Mesendoderm (in vitro differentiated cells): ENCODE data around the gene RSAD1.
A peak's percentile ranks its signal among the peaks of the same experiment; 100 is the strongest.

Source experiments
- DNase-seq: peaks from one replicate; pipeline ENCODE4 v3.0.0; 2013
- H2AK5ac ChIP-seq: 2 replicates; pipeline ENCODE4 v1.6.1; 2013; ENCODE audit warnings: low read length, inconsistent platforms
- H2BK120ac ChIP-seq: 2 replicates; pipeline ENCODE4 v1.6.1; 2013; ENCODE audit warnings: low read depth, mild to moderate bottlenecking, low read length, moderate library complexity, mixed read lengths
- H2BK15ac ChIP-seq: replicated peaks from 2 replicates; pipeline ENCODE4 v1.6.1; 2013; ENCODE audit warnings: low read depth, mild to moderate bottlenecking, moderate library complexity
- H2BK5ac ChIP-seq: 2 replicates; pipeline ENCODE4 v1.6.1; 2013; ENCODE audit warnings: low read length, inconsistent platforms
- H3K18ac ChIP-seq: 2 replicates; pipeline ENCODE4 v1.6.1; 2013; ENCODE audit warnings: mild to moderate bottlenecking, low read length, mixed read lengths
- H3K23ac ChIP-seq: one replicate; pipeline ENCODE4 v1.6.1; 2013; ENCODE audit warnings: low read length
- H3K27ac ChIP-seq: 2 replicates; pipeline ENCODE4 v1.5.1; 2013; ENCODE audit warnings: low read depth, mild to moderate bottlenecking, inconsistent platforms, low read length, moderate library complexity
- H3K27me3 ChIP-seq: 2 replicates; pipeline ENCODE4 v1.6.1; 2013; ENCODE audit warnings: low read length, control low read depth, mild to moderate bottlenecking, inconsistent platforms; ENCODE audit not compliant: insufficient read depth, poor library complexity
- H3K36me3 ChIP-seq: 2 replicates; pipeline ENCODE4 v1.6.1; 2013; ENCODE audit warnings: low read length, inconsistent platforms; ENCODE audit not compliant: control insufficient read depth, insufficient read depth
- H3K4ac ChIP-seq: one replicate; pipeline ENCODE4 v1.6.1; 2013; ENCODE audit warnings: low read depth, mild to moderate bottlenecking, low read length, moderate library complexity
- H3K4me1 ChIP-seq: 2 replicates; pipeline ENCODE4 v1.6.1; 2013; ENCODE audit warnings: low read depth, low read length, inconsistent platforms; ENCODE audit not compliant: control insufficient read depth
- H3K4me2 ChIP-seq: 2 replicates; pipeline ENCODE4 v1.6.1; 2013; ENCODE audit warnings: low read length
- H3K4me3 ChIP-seq: 2 replicates; pipeline ENCODE4 v1.5.1; 2013; ENCODE audit warnings: mild to moderate bottlenecking, low read length
- H3K56ac ChIP-seq: one replicate; pipeline ENCODE4 v1.6.1; 2013; ENCODE audit warnings: low read length
- H3K79me1 ChIP-seq: 2 replicates; pipeline ENCODE4 v1.6.1; 2013; ENCODE audit warnings: low read length, inconsistent platforms
- H3K79me2 ChIP-seq: 2 replicates; pipeline ENCODE4 v1.6.1; 2013; ENCODE audit warnings: mild to moderate bottlenecking, low read length; ENCODE audit not compliant: control insufficient read depth, insufficient read depth
- H3K9ac ChIP-seq: 2 replicates; pipeline ENCODE4 v1.6.1; 2013; ENCODE audit warnings: low read length, inconsistent platforms
- H4K5ac ChIP-seq: one replicate; pipeline ENCODE4 v1.6.1; 2013; ENCODE audit warnings: low read length
- H4K8ac ChIP-seq: one replicate; pipeline ENCODE4 v1.6.1; 2013; ENCODE audit warnings: low read depth, mild to moderate bottlenecking, control low read depth, low read length, moderate library complexity
- WGBS: extraction: QIAGEN DNeasy Blood & Tissue Kit; methylation state at CpG from one replicate; pipeline ENCODE4 v1.1.7; 2013; ENCODE audit warnings: low lambda C conversion rate, missing lambda C conversion rate; ENCODE audit not compliant: insufficient coverage; ENCODE audit errors: extremely low coverage; 5-methylcytosine and 5-hydroxymethylcytosine counted together

The RSAD1 gene

DNA sequence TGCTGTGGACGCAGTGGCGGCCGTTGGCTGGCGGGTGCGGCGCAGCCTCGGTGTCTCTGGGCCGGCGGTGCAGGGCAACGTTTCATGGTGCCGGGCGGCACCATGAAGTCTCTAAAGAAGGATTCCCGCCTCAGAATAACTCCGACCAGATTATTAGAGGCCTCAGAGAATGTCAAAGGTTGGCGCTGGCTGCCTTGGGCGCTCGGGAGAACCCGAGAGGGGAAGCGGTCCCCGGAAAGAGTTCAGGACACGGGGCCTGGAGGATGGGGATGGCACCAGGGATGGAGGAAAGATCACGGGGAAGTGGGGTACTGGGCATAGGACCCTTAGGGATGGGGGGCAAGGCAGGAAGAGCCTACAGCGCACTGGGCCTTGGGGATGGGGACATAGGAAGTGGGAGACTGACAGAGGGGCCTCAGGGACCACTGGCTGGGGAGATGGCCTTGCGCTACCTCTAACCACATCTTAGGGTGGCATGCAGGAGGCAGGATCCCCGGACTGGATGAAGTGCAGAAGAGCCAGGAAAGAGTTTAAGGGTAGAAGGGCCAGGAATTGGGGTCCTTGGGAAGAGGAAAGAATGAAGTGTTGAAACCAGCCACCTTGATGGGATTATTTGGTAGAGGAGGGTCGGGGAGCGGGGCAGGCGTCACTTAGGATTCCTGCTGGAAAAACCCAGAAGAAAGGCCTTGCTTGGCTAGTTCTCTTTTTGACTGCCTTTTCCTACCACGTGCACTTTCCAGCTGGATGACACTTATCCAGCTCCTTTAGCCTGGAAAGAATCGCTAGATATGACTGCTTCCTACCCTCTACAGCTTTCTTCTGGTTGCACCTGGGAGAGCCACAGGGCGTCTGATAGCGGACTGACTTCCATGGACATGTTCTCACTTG is 30.2 kb downstream of the RSAD1 start:
- Histone ChIP-seq H3K56ac (peak overlapping the region; percentile 91), H3K27me3 (no peaks in the 10 kb centered on the region), H4K8ac (no peak overlapping the region), H3K79me1 (no peaks in the 10 kb centered on the region), H2BK5ac (no peak overlapping the region), H3K4me2 (peak overlapping the region; percentile 53), H3K4me1 (peaks cover 3% of the 10 kb centered on the region), H2BK15ac (no peak overlapping the region), H3K9ac (peak overlapping the region; percentile 80), H3K36me3 (no peaks in the 10 kb centered on the region), H2AK5ac (no peak overlapping the region), H2BK120ac (no peak overlapping the region), H3K4ac (no peak overlapping the region), H3K18ac (peak overlapping the region; percentile 21), H3K79me2 (no peaks in the 10 kb centered on the region), H3K27ac (no peak overlapping the region), H4K5ac (no peak overlapping the region), H3K4me3 (peak overlapping the region; percentile 57), H3K23ac (no peak overlapping the region)
- no peak for DNase-seq
- no CpG with 5 or more reads among the region's 32 CpGs for WGBS

GRCh38 chr17:50511058-50511457 is 32.4 kb downstream of the RSAD1 start:
- H3K27me3 ChIP-seq, result no peaks in the 10 kb centered on the region
- H2BK5ac ChIP-seq, result no peak overlapping the region
- H4K5ac ChIP-seq, result no peak overlapping the region
- no CpG with 5 or more reads among the region's 3 CpGs for WGBS
- no peak overlapping the region for H3K23ac ChIP-seq
- no peaks in the 10 kb centered on the region for H3K79me1 ChIP-seq
- H3K4me2 ChIP-seq, result no peak overlapping the region
- H3K27ac ChIP-seq, result no peak overlapping the region
- no peak overlapping the region for H3K18ac ChIP-seq
- H3K9ac ChIP-seq, result no peak overlapping the region
- no peak overlapping the region for H3K4me3 ChIP-seq
- H3K4me1 ChIP-seq, result peaks cover 3% of the 10 kb centered on the region
- DNase-seq, result peak; percentile 35
- H3K56ac ChIP-seq, result no peak overlapping the region
- H3K4ac ChIP-seq, result no peak overlapping the region
- H4K8ac ChIP-seq, result no peak overlapping the region
- H2BK15ac ChIP-seq, result no peak overlapping the region
- no peak overlapping the region for H2BK120ac ChIP-seq
- no peak overlapping the region for H2AK5ac ChIP-seq
- no peaks in the 10 kb centered on the region for H3K79me2 ChIP-seq
- no peaks in the 10 kb centered on the region for H3K36me3 ChIP-seq

GRCh38 chr17:50513495-50513894 is 34.8 kb downstream of the RSAD1 start:
- Histone ChIP-seq H3K4me3 (no peak overlapping the region), H3K36me3 (no peaks in the 10 kb centered on the region), H4K5ac (no peak overlapping the region), H2AK5ac (no peak overlapping the region), H2BK120ac (no peak overlapping the region), H3K4ac (no peak overlapping the region), H3K23ac (no peak overlapping the region), H3K4me1 (no peaks in the 10 kb centered on the region), H4K8ac (no peak overlapping the region), H3K27me3 (no peaks in the 10 kb centered on the region), H3K56ac (no peak overlapping the region), H3K27ac (no peak overlapping the region), H2BK5ac (no peak overlapping the region), H3K79me2 (no peaks in the 10 kb centered on the region), H2BK15ac (no peak overlapping the region), H3K4me2 (no peak overlapping the region), H3K18ac (no peak overlapping the region), H3K9ac (no peak overlapping the region), H3K79me1 (no peaks in the 10 kb centered on the region)
- no peak for DNase-seq
- no CpG with 5 or more reads among the region's 4 CpGs for WGBS

GRCh38 chr17:50514388-50514787 is 35.7 kb downstream of the RSAD1 start:
- no peak overlapping the region for H3K56ac ChIP-seq
- H3K9ac ChIP-seq, result no peak overlapping the region
- no peak overlapping the region for H4K5ac ChIP-seq
- H4K8ac ChIP-seq, result no peak overlapping the region
- H3K23ac ChIP-seq, result no peak overlapping the region
- no peaks in the 10 kb centered on the region for H3K4me1 ChIP-seq
- no peaks in the 10 kb centered on the region for H3K36me3 ChIP-seq
- H3K79me1 ChIP-seq, result no peaks in the 10 kb centered on the region
- H3K79me2 ChIP-seq, result no peaks in the 10 kb centered on the region
- H3K4me3 ChIP-seq, result no peak overlapping the region
- H2BK120ac ChIP-seq, result no peak overlapping the region
- H3K18ac ChIP-seq, result no peak overlapping the region
- H3K4ac ChIP-seq, result no peak overlapping the region
- no peak overlapping the region for H3K4me2 ChIP-seq
- DNase-seq, result no peak
- no peaks in the 10 kb centered on the region for H3K27me3 ChIP-seq
- H3K27ac ChIP-seq, result no peak overlapping the region
- no peak overlapping the region for H2AK5ac ChIP-seq
- no CpG with 5 or more reads among the region's 3 CpGs for WGBS
- no peak overlapping the region for H2BK5ac ChIP-seq
- no peak overlapping the region for H2BK15ac ChIP-seq

- no peak overlapping the region for H3K56ac ChIP-seq
- H2BK15ac ChIP-seq, result no peak overlapping the region
- H4K5ac ChIP-seq, result no peak overlapping the region
- H3K18ac ChIP-seq, result no peak overlapping the region
- no peak overlapping the region for H4K8ac ChIP-seq
- H3K4me2 ChIP-seq, result no peak overlapping the region
- H3K27ac ChIP-seq, result no peak overlapping the region
- H3K4me3 ChIP-seq, result no peak overlapping the region
- no peak overlapping the region for H3K23ac ChIP-seq
- H3K4me1 ChIP-seq, result no peaks in the 10 kb centered on the region
- H3K4ac ChIP-seq, result no peak overlapping the region
- no peaks in the 10 kb centered on the region for H3K27me3 ChIP-seq
- no peak overlapping the region for H2BK5ac ChIP-seq
- no peaks in the 10 kb centered on the region for H3K79me2 ChIP-seq
- no peaks in the 10 kb centered on the region for H3K36me3 ChIP-seq
- H2BK120ac ChIP-seq, result no peak overlapping the region
- WGBS, result no CpG with 5 or more reads among the region's 6 CpGs
- H3K79me1 ChIP-seq, result no peaks in the 10 kb centered on the region
- peak; percentile 36 for DNase-seq
- no peak overlapping the region for H3K9ac ChIP-seq
- no peak overlapping the region for H2AK5ac ChIP-seq
Measured at GRCh38 chr17:50514936-50515702, 36.5 kb downstream of the RSAD1 start.
